GM21723 (cell line): ENCODE data around the gene VSTM1.
"Not testable (repeated sequence)": the region's sequence is repeated elsewhere in the genome, so short reads cannot be mapped to it uniquely, and the experiment has no call there.

Experiments
- ATAC-seq: cut with Tn5 transposase; IDR thresholded peaks from one replicate; pipeline ENCODE4 v1.9.1; 2021; ENCODE audit warnings: mild to moderate bottlenecking, moderate library complexity; ENCODE audit not compliant: unreplicated experiment

The VSTM1 gene

GRCh38 chr19:54063350-54064116 lies at the start of gene VSTM1:
VSTM1 (minus strand) TSS chr19:54063897; CDS start chr19:54063777, 120 bp downstream.
- no peak for ATAC-seq

GRCh38 chr19:54109651-54110050 lies 46.0 kb upstream of the VSTM1 start:
- no peak for ATAC-seq

DNA sequence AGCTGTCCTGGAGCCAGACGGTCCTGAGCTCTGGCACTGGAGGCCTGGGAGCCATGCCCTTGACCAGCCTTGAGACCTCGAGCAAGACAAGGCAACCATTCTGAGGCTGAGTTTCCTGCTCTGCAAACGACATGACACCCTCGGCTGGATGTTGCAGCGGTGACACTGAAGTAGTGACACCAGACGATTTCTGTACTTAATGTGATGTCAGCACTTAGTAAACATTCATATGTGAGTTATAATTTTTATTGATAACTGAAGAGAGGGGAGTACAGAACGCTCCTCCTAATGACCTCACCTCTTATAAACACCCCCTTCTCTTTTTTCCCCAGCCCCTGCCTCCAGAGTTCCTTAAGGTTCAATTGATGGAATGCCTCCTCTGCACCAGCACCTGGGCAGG lies 44.8 kb upstream of the VSTM1 start:
- no peak for ATAC-seq

- ATAC-seq, result no peak
These were observed 44.3 kb upstream of the VSTM1 start for GRCh38 chr19:54107876-54108490.

DNA sequence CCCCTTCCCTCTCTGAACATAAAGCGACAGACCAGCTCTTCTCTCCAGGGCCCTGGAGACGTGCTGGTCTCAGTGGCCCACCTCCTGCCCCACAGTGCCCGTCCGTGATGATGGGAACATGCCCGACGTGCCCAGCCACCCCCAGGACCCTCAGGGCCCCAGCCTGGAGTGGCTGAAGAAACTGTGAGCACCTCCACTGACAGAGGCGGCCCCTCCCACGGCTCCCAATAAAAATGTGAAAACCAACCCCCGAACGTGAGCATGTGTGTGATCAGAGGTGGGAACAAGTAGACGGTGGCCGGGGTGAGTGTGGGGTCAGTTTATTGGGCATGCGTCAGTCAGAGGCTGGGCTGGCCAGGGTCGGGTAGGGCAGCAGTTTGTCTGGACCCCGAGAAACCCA lies 43.0 kb upstream of the VSTM1 start:
- ATAC-seq, result no peak

DNA sequence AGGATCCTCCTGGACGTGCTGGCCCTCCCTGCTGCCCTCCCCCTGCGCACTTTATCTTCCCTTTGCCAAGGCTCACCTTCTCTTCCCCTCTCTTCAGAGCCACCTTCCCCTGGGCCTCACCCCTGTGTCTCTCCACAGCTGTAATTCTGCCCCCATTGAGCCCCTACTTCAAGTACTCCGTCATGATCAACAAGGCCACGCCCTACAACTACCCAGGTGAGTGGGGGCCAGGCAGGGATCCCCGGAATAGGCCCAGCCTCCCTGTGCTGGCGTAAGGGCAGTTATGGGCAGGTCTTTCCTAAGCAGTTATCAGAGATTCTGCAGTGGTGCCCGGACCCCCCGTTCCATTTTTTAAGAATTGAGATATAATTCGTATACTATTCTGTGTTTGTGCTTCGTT lies 42.1 kb upstream of the VSTM1 start:
- ATAC-seq, result no peak

DNA sequence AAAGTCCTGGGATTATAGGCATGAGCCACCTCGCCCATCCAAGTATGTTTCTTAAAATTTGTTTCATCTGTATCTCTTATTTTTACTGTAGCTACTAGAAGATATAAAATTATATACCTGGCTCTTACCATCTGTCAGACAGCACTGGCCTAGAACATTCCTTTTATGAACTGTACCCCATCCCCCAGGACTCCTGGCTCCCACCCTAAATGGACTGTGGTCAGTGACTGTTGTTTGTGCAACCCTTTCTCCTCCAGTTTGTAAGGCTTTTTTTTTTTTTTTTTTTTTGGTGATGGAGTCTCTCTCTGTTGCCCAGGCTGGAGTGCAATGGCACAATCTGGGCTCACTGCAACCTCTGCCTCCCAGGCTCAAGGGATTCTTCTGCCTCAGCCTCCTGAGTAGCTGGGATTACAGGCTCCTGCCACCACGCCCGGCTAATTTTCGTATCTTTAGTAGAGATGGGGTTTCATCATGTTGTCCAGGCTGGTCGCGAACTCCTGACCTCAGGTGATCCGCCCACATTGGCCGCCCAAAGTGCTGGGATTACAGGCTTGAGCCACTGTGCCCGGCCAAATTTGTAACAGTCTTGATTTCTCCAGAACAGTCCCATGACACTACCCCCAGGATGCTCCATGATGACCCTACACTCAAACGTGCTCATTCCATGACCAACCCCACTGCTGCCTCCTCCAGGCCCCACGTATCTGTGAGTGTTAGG lies 41.5 kb upstream of the VSTM1 start:
- no peak for ATAC-seq

GRCh38 chr19:54102421-54103169 lies 38.9 kb upstream of the VSTM1 start, which contains the start of gene NDUFA3:
NDUFA3 (plus strand) TSS chr19:54102855; CDS start chr19:54102879, 24 bp downstream.
- ATAC-seq, result peak; percentile 89

DNA sequence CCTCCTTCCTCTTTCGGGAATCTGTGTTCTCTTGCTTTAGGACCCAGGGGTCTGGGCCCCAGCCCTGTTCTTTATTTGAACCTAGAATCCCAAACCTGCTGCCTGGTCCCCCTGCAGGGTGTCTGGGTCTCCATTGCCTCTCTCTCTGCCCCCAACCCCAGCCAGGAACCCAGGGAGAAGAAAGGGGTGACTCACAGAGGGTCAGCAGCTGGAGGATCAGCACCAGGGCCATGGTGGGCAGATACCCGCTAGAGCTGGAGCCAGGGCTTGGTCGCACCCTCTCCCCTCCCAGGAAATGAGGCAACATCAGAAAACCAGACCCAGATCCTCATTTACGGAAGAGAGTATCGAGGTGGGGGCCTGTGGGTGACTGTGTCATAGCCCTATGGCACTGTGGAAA lies 36.9 kb upstream of the VSTM1 start, which contains the start of gene OSCAR:
OSCAR (minus strand) TSS at position 243 of the 400 bp plus-strand sequence; CDS start at position 232, 11 bp downstream.
- no peak for ATAC-seq

DNA sequence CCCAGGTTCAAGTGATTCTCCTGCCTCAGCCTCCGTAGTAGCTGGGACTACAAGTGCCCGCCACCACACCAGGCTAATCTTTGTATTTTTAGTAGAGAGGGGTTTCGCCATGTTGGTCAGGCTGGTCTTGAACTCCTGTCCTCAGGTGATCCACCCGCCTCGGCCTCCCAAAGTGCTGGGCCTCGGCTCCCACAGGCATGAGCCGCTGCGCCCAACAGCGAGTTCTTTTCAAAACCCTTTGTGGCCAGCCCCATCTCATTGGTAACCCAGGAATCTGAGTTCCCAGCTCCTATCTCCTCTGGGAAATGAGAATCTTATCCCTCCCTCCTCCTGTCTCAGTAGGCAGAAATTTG lies 36.2 kb upstream of the VSTM1 start:
- ATAC-seq, result not testable (repeated sequence)

DNA sequence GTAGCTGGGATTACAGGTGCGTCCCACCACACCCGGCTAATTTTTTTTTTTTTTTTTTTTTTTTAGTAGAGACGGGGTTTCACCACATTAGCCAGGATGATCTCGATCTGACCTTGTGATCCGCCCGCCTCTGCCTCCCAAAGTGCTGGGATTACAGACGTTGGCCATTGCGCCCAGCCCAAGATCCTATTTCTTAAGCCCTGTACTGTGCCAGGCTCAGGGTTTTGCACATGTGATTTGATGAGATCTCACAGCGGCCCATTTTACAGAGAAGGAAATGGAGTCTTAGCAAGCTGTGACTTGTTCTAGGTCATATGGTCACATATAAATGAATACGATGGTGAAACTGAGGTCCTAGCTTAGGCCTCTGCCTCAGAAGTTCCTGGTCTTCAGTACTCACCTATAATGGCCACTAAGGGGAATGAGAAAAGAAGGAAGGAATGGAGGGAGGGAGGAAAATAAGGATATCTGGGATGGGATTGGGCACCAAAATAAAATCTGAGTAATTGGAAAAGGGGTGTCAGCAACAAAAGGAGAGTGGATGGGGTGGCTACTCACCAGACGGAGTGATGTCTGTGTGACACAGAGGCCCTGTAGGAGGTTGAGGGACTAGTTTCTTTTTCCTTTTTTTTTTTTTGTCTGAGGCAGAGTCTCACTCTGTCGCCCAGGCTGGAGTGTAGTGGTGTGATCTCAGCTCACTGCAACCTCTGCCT lies 35.6 kb upstream of the VSTM1 start:
- no peak for ATAC-seq

DNA sequence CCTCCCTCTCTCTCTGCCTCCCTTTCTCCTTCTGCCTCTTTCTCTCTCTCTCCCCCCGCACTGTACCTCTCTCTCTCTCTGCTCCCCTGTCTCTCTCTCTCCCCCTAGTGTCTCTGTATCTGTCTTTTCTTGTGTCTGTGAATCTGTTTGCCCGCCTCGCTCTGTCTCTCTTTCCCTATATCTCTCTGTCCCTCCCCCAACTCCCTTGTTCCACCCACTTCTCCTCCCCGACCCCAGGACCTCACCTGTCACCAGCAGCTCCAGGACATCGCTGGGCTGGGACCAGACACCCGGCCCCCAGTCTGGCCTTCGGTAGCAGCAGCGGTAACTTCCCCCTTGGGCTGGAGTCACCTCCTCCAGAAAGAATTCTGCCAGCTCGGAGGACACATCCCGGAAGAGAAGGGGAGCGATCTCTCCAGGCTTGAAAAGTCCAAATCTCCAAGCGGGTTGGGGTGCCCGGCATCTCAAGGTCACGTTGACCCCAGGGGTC lies 33.0 kb upstream of the VSTM1 start:
- ATAC-seq, result no peak

DNA sequence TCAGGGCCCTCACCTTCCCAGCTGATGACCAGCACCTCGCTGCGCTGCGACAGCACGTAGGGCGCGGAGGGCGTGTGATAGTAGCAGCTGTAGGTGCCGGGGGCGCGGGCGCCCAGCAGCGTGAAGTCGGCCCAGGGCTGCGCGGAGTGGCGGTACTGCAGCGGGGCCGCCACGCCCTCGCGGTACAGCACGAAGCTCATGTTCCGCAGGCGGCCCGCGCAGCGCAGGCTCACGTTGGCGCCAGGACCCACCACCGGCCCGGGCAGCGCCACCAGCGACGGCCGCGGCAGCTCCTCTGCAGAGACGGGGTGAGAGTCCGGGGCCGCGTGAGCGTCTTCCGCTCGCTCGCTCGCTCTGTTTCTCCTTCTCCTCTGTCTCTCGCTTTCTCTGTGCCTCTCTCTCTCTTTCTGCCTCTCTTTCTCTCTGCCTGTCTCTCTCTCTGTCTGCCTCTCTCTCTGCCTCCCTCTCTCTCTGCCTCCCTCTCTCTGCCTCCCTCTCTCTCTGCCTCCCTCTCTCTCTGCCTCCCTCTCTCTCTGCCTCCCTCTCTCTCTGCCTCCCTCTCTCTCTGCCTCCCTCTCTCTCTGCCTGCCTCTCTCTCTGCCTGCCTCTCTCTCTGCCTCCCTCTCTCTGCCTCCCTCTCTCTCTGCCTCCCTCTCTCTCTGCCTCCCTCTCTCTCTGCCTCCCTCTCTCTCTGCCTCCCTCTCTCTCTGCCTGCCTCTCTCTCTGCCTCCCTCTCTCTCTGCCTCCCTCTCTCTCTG lies 32.3 kb upstream of the VSTM1 start:
- ATAC-seq, result not testable (repeated sequence)

GRCh38 chr19:54095136-54095858 lies 31.6 kb upstream of the VSTM1 start:
- ATAC-seq, result no peak

DNA sequence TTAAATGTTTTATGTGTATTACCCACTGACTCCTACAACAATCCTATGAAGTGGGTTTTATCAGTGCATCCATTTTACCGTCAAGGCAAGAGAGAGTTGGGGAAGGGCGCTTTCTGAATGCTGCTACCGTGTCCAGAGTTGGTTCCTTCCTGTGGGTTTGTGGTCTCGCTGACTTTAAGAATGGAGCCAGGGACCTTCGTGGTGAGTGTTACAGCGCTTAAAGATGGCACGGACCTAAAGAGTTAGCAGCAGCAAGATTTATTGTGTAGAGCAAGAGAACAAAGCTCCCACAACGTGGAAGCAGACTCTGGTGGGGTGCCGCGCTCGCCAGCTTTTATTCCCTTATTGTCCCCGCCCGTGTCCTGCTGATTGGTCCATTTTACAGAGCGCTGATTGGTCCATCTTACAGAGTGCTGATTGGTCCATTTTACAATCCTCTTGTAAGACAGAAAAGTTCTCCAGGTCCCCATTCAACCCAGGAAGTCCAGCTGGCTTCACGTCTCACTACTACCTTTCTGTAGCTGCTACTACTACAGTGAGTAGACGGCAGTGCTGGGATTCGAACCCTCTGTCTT lies 30.8 kb upstream of the VSTM1 start:
- ATAC-seq, result no peak

DNA sequence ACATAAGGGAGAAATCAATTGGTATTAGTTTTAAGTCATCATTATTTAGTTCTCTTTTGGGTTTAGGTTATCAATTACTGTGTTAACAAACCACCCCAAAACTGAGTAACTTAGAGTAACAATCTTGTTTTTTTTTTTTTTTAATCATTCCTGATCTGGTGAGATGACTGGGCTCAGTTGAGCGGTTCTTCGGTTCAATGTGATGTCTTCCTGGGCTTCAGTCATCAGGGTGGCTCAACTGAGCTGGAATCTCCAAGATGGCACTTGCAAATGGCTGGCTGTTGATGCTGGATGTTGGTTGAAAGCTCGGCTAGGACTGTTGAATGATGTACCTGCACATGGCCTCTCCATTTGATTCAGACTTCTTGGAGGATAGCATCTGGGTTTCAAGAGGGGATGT lies 20.7 kb upstream of the VSTM1 start:
- no peak for ATAC-seq

DNA sequence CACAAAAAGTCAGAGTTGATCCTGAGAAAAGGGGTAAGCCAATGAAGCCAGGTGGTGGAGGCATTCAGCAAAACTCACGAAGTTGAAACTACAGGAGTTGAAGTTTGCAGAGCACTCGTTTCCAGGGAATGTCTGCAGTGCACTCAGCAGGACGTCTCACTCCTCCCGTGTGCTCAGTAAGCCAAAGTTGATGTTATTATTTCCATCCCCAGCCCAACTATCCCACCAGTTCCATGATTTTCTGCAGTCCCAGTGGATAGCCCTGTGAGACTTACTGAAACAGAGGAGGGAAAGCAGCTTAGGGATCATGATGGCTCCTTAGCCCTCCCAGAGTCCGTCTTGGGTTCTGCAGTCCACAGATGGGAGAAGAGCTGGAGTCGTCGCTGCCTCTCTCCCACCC lies 17.3 kb upstream of the VSTM1 start, which contains the start of gene TARM1:
TARM1 (minus strand) TSS at position 334 of the 400 bp plus-strand sequence; CDS start at position 309, 25 bp downstream.
- ATAC-seq, result no peak

- ATAC-seq, result no peak
These were observed 13.6 kb upstream of the VSTM1 start for GRCh38 chr19:54077334-54077733.
